Uterus (tissue), 2 donors: ENCODE measurements around the gene FAF1.

Experiments
- POLR2A ChIP-seq, 2 donors: fragments of 450-650 bp; IDR thresholded peaks; one replicate each; pipeline ENCODE4 v1.6.1; 2016; ENCODE audit warnings: antibody characterized with exemption in 2 of 2, mild to moderate bottlenecking in 1 of 2, moderate library complexity in 1 of 2
- TF ChIP-seq, protein P1 (sequence below), 4 experiments: fragments of 200-600 bp in 2 of 4; fragments of 450-650 bp in 2 of 4; sonication (generic) in 2 of 4; IDR thresholded peaks; one replicate each; pipeline ENCODE4 v1.5.1; 2016 to 2019; ENCODE audit warnings: antibody characterized with exemption in 4 of 4, mild to moderate bottlenecking in 2 of 4, moderate library complexity in 1 of 4

GRCh38 chr1:50645139-50645538 is 314.9 kb downstream of the FAF1 start:
- TF ChIP-seq, protein P1, sequence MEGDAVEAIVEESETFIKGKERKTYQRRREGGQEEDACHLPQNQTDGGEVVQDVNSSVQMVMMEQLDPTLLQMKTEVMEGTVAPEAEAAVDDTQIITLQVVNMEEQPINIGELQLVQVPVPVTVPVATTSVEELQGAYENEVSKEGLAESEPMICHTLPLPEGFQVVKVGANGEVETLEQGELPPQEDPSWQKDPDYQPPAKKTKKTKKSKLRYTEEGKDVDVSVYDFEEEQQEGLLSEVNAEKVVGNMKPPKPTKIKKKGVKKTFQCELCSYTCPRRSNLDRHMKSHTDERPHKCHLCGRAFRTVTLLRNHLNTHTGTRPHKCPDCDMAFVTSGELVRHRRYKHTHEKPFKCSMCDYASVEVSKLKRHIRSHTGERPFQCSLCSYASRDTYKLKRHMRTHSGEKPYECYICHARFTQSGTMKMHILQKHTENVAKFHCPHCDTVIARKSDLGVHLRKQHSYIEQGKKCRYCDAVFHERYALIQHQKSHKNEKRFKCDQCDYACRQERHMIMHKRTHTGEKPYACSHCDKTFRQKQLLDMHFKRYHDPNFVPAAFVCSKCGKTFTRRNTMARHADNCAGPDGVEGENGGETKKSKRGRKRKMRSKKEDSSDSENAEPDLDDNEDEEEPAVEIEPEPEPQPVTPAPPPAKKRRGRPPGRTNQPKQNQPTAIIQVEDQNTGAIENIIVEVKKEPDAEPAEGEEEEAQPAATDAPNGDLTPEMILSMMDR (IDR thresholded peaks at IDR 0.05) = no peak
- no peak for TF ChIP-seq POLR2A (IDR thresholded peaks at IDR 0.05)
